Mesenchymal stem cell (in vitro differentiated cells and primary cell): Measurements from ENCODE around the gene ARRDC1.

Experiments used
- DNase-seq: peaks from one replicate; pipeline ENCODE4 v3.0.0-alpha.2; 2013
- H2AFZ ChIP-seq: one replicate; pipeline ENCODE4 v1.6.1; 2013; ENCODE audit warnings: low read depth, mild to moderate bottlenecking, control low read depth, inconsistent platforms, low read length, moderate library complexity
- H2AK5ac ChIP-seq: 2 replicates; pipeline ENCODE4 v1.6.1; 2013; ENCODE audit warnings: low read length, moderate library complexity, mild to moderate bottlenecking, inconsistent platforms; ENCODE audit not compliant: severe bottlenecking
- H2BK120ac ChIP-seq: one replicate; pipeline ENCODE4 v1.6.1; 2013; ENCODE audit warnings: low read depth, mild to moderate bottlenecking, inconsistent platforms, low read length, moderate library complexity
- H2BK12ac ChIP-seq, 2 experiments: one replicate each; pipeline ENCODE4 v1.6.1; 2013; ENCODE audit warnings: inconsistent platforms in 2 of 2, low read length in 2 of 2, mild to moderate bottlenecking in 2 of 2, moderate library complexity in 2 of 2, control low read depth in 1 of 2
- H2BK15ac ChIP-seq: one replicate; pipeline ENCODE4 v1.6.1; 2013; ENCODE audit warnings: mild to moderate bottlenecking, low read depth, inconsistent platforms; ENCODE audit not compliant: poor library complexity, severe bottlenecking
- H2BK5ac ChIP-seq: 2 replicates; pipeline ENCODE4 v1.6.1; 2013; ENCODE audit warnings: low read depth, mild to moderate bottlenecking, low read length, control low read depth, inconsistent platforms; ENCODE audit not compliant: poor library complexity, severe bottlenecking
- H3K14ac ChIP-seq, 2 experiments: one replicate each; pipeline ENCODE4 v1.6.1; 2013; ENCODE audit warnings: inconsistent platforms in 2 of 2, low read length in 2 of 2, control low read depth in 1 of 2, mild to moderate bottlenecking in 1 of 2, moderate library complexity in 1 of 2
- H3K18ac ChIP-seq, 2 experiments: one replicate each; pipeline ENCODE4 v1.6.1; 2013; ENCODE audit warnings: inconsistent platforms in 2 of 2, low read length in 2 of 2, control low read depth in 1 of 2, low read depth in 1 of 2, mild to moderate bottlenecking in 1 of 2
- H3K23ac ChIP-seq, 2 experiments: one replicate each; pipeline ENCODE4 v1.6.1; 2013; ENCODE audit warnings: inconsistent platforms in 2 of 2, low read length in 2 of 2, mild to moderate bottlenecking in 2 of 2, moderate library complexity in 2 of 2, control low read depth in 1 of 2
- H3K27ac ChIP-seq: 2 replicates; pipeline ENCODE4 v1.5.1; 2013; ENCODE audit warnings: mild to moderate bottlenecking, moderate library complexity, low read length, control low read depth, inconsistent platforms; ENCODE audit not compliant: poor library complexity, severe bottlenecking
- H3K27me3 ChIP-seq, 2 experiments: 2 replicates each; pipeline versions ENCODE4 v1.6.1 to v1.7.0; 2013; ENCODE audit warnings: low read length in 2 of 2, mild to moderate bottlenecking in 2 of 2, moderate library complexity in 2 of 2, control low read depth in 1 of 2, inconsistent platforms in 1 of 2; ENCODE audit not compliant: control insufficient read depth in 1 of 2, insufficient read depth in 1 of 2
- H3K36me3 ChIP-seq, 2 experiments: 2 replicates each; pipeline versions ENCODE4 v1.6.1 to v1.7.0; 2013; ENCODE audit warnings: low read length in 2 of 2, control low read depth in 1 of 2, inconsistent platforms in 1 of 2, low read depth in 1 of 2, mild to moderate bottlenecking in 1 of 2; ENCODE audit not compliant: insufficient read depth in 2 of 2, control insufficient read depth in 1 of 2
- H3K4ac ChIP-seq, 2 experiments: one replicate each; pipeline ENCODE4 v1.6.1; 2013; ENCODE audit warnings: inconsistent platforms in 2 of 2, low read length in 2 of 2, mild to moderate bottlenecking in 2 of 2, moderate library complexity in 2 of 2, control low read depth in 1 of 2, low read depth in 1 of 2
- H3K4me1 ChIP-seq: 2 replicates; pipeline ENCODE4 v1.6.1; 2013; ENCODE audit warnings: low read depth, low read length, control low read depth; ENCODE audit not compliant: control insufficient read depth, insufficient read depth
- H3K4me2 ChIP-seq: 2 replicates; pipeline ENCODE4 v1.6.1; 2013; ENCODE audit warnings: low read length, mild to moderate bottlenecking, inconsistent platforms; ENCODE audit not compliant: poor library complexity, severe bottlenecking
- H3K4me3 ChIP-seq, 2 experiments: 2 replicates each; pipeline versions ENCODE4 v1.5.1 to v1.7.0; 2013; ENCODE audit warnings: low read length in 2 of 2, mild to moderate bottlenecking in 2 of 2, control low read depth in 1 of 2, low read depth in 1 of 2; ENCODE audit not compliant: insufficient read depth in 1 of 2
- H3K79me1 ChIP-seq: replicated peaks from 2 replicates; pipeline ENCODE4 v1.6.1; 2013; ENCODE audit warnings: mild to moderate bottlenecking, control low read depth, low read length, inconsistent platforms; ENCODE audit not compliant: poor library complexity, severe bottlenecking
- H3K9ac ChIP-seq: 2 replicates; pipeline ENCODE4 v1.7.0; 2013; ENCODE audit warnings: mild to moderate bottlenecking, low read length, moderate library complexity
- H3K9me3 ChIP-seq: 2 replicates; pipeline ENCODE4 v1.7.0; 2013; ENCODE audit warnings: mild to moderate bottlenecking, low read length; ENCODE audit not compliant: control insufficient read depth
- H4K8ac ChIP-seq: one replicate; pipeline ENCODE4 v1.6.1; 2013; ENCODE audit warnings: inconsistent platforms, mild to moderate bottlenecking, low read length, moderate library complexity
- H4K91ac ChIP-seq: one replicate; pipeline ENCODE4 v1.6.1; 2013; ENCODE audit warnings: mild to moderate bottlenecking, low read length, inconsistent platforms
- WGBS: methylation state at CpG from one replicate; pipeline ENCODE4 v1.1.7; 2013; ENCODE audit warnings: mixed read lengths; 5-methylcytosine and 5-hydroxymethylcytosine counted together

Gene ARRDC1

GRCh38 chr9:137613259-137613658 lies 7.8 kb downstream of the ARRDC1 start:
- Histone ChIP-seq H2AFZ (no peak overlapping the region), H2AK5ac (peak overlapping the region; percentile 76), H3K18ac (no peak overlapping the region), H3K9ac (no peak overlapping the region), H3K79me1 (peaks cover 40% of the 10 kb centered on the region), H4K91ac (peak overlapping the region; percentile 2), H3K4me2 (no peak overlapping the region), H3K14ac (no peak overlapping the region), H3K27me3 (no peaks in the 10 kb centered on the region), H3K23ac (no peak overlapping the region), H2BK12ac (peak overlapping the region in 1 of 2 experiments; percentile 49), H3K27ac (no peak overlapping the region), H3K9me3 (no peaks in the 10 kb centered on the region), H3K4me1 (peaks cover 42% of the 10 kb centered on the region), H3K36me3 (peaks cover 28 to 39% of the 10 kb centered on the region in 2 experiments), H2BK5ac (no peak overlapping the region), H2BK120ac (no peak overlapping the region), H4K8ac (peak overlapping the region; percentile 52), H2BK15ac (peak overlapping the region; percentile 15), H3K4me3 (no peak overlapping the region), H3K4ac (peak overlapping the region in 1 of 2 experiments; percentile 13)
- DNase-seq, result no peak
- WGBS, result 92% methylated on average over 5 of the region's 5 CpGs

GRCh38 chr9:137613738-137614523 lies 8.4 kb downstream of the ARRDC1 start:
- H3K27ac ChIP-seq, result no peak overlapping the region
- H2AFZ ChIP-seq, result no peak overlapping the region
- no peak overlapping the region for H4K91ac ChIP-seq
- H3K36me3 ChIP-seq, result peaks cover 28 to 34% of the 10 kb centered on the region in 2 experiments
- H3K14ac ChIP-seq, result no peak overlapping the region
- H2BK15ac ChIP-seq, result no peak overlapping the region
- no peak overlapping the region for H3K4ac ChIP-seq
- no peak overlapping the region for H3K4me2 ChIP-seq
- H3K4me3 ChIP-seq, result no peak overlapping the region
- H3K27me3 ChIP-seq, result no peaks in the 10 kb centered on the region
- 96% methylated on average over 25 of the region's 27 CpGs for WGBS
- peaks cover 37% of the 10 kb centered on the region for H3K79me1 ChIP-seq
- no peak overlapping the region for H2BK5ac ChIP-seq
- H3K18ac ChIP-seq, result no peak overlapping the region
- no peak overlapping the region for H3K23ac ChIP-seq
- peaks cover 41% of the 10 kb centered on the region for H3K4me1 ChIP-seq
- no peak for DNase-seq
- no peak overlapping the region for H2BK12ac ChIP-seq
- no peak overlapping the region for H3K9ac ChIP-seq
- H2BK120ac ChIP-seq, result no peak overlapping the region
- H4K8ac ChIP-seq, result no peak overlapping the region
- H3K9me3 ChIP-seq, result no peaks in the 10 kb centered on the region
- peak overlapping the region; percentile 76 for H2AK5ac ChIP-seq

- Histone ChIP-seq H3K4me1 (peaks cover 41% of the 10 kb centered on the region), H3K79me1 (peaks cover 37% of the 10 kb centered on the region), H3K4me3 (no peak overlapping the region), H2AFZ (no peak overlapping the region), H2BK15ac (no peak overlapping the region), H3K18ac (no peak overlapping the region), H3K23ac (no peak overlapping the region), H2AK5ac (no peak overlapping the region), H3K36me3 (peaks cover 28 to 34% of the 10 kb centered on the region in 2 experiments), H3K27me3 (no peaks in the 10 kb centered on the region), H3K27ac (no peak overlapping the region), H2BK5ac (no peak overlapping the region), H3K4ac (no peak overlapping the region), H3K4me2 (no peak overlapping the region), H3K9me3 (no peaks in the 10 kb centered on the region), H4K8ac (no peak overlapping the region), H2BK120ac (no peak overlapping the region), H2BK12ac (no peak overlapping the region), H3K9ac (no peak overlapping the region), H3K14ac (no peak overlapping the region), H4K91ac (no peak overlapping the region)
- DNase-seq, result no peak
- WGBS, result 97% methylated on average over 23 of the region's 25 CpGs
Measured at GRCh38 chr9:137614631-137615386, 9.3 kb downstream of the ARRDC1 start.

- Histone ChIP-seq H2BK12ac (no peak overlapping the region), H3K18ac (no peak overlapping the region), H3K4ac (no peak overlapping the region), H3K27ac (no peak overlapping the region), H2AFZ (no peak overlapping the region), H3K23ac (no peak overlapping the region), H2AK5ac (no peak overlapping the region), H3K4me2 (no peak overlapping the region), H3K9ac (no peak overlapping the region), H3K9me3 (no peaks in the 10 kb centered on the region), H3K14ac (no peak overlapping the region), H3K79me1 (peaks cover 37% of the 10 kb centered on the region), H4K91ac (no peak overlapping the region), H3K4me3 (no peak overlapping the region), H2BK15ac (no peak overlapping the region), H2BK120ac (no peak overlapping the region), H3K27me3 (no peaks in the 10 kb centered on the region), H3K36me3 (peaks cover 28 to 34% of the 10 kb centered on the region in 2 experiments), H4K8ac (no peak overlapping the region), H2BK5ac (no peak overlapping the region), H3K4me1 (peaks cover 42% of the 10 kb centered on the region)
- DNase-seq, result no peak
- 98% methylated on average over 19 of the region's 19 CpGs for WGBS
Measured at GRCh38 chr9:137615387-137615871, 9.9 kb downstream of the ARRDC1 start.
